ENCODE measurements around the gene C1orf94. TPM values are rescaled to one million over a fixed set of nuclear protein-coding genes. Genes with fewer than 3 reads are reported as not detected.
"Not testable (repeated sequence)": the region's sequence is repeated elsewhere in the genome, so short reads cannot be mapped to it uniquely, and the experiment has no call there.

The C1orf94 gene
- total RNA-seq, 1 donor from 2014 or later = not detected

- DNase-seq (ENCODE audit: low read depth, low spot score) = no peak
These were observed 11.8 kb upstream of the C1orf94 start, which contains the start of gene CSMD2 for GRCh38 chr1:34164771-34165391. TSS of gene CSMD2 (minus strand) at chr1:34165230. CDS start at chr1:34165097, 133 bp downstream.

DNA sequence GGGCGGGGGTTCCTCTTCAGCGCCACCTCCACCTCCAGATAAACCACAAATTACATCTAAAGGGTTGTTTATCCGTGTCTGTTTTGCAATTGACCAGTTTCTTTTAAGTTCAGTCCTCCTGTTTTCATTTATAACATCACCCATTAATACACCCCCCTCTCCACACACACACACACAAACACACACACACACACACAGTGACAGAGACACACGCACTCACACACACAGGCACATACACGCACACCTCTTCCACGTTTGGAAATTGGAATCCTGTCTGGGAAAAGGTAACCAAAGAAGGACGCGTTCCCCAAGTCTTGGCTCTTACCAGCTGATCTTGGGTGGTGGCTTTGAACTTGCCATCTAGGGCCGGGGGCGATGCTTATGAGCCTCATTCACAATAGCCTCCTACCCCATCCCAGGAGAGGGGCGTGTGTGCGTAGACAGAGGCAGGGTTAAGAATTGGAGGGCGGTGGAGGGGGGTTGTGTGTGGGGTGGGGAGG lies 11.2 kb upstream of the C1orf94 start:
- no peak for DNase-seq (ENCODE audit: low read depth, low spot score)

DNA sequence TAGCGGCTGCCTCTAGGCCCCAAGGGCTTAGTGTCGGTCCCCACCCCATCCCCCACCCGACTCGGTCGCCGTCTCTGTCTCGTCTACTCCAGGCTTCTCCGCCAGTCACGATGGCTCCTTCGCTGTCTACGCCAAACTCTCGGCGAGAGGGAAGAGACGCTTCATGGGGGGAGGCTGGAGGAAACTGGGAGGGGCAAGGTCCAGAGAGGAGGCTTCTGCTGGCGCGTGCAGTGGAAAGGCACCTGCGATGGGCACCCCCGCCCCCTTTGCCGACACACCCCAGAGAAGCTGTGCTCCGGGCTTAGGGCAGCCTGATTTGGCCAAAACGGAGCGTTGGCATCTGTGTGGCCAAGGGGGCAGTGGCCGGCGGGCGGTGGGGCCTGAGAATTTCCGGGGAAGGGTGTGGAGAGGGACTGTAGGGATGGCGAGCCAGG lies 10.5 kb upstream of the C1orf94 start:
- no peak for DNase-seq (ENCODE audit: low read depth, low spot score)

GRCh38 chr1:34166625-34167361 lies 9.9 kb upstream of the C1orf94 start:
- no peak for DNase-seq (ENCODE audit: low read depth, low spot score)

GRCh38 chr1:34167389-34167788 lies 9.3 kb upstream of the C1orf94 start:
- DNase-seq (ENCODE audit: low read depth, low spot score) = no peak

DNA sequence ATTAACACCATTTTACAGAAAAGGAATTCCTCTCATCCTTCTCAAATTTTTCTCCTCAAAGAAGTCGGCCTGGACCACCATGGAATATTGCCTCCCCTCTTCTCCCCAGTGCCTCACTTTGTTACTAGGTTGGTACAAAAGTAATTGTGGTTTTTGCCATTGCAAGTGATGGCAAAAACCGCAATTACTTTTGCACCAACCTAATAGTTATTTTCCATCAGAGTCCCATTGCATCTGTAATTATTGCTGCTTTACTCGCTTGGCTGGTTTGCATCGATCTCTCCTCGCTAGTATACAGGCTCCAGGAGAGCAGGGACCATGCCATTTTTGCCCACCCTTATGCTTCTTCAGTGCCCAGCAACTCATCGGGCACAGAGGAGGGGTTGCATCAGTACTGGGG lies 963 bp upstream of the C1orf94 start:
- DNase-seq (ENCODE audit: low read depth, low spot score) = no peak

DNA sequence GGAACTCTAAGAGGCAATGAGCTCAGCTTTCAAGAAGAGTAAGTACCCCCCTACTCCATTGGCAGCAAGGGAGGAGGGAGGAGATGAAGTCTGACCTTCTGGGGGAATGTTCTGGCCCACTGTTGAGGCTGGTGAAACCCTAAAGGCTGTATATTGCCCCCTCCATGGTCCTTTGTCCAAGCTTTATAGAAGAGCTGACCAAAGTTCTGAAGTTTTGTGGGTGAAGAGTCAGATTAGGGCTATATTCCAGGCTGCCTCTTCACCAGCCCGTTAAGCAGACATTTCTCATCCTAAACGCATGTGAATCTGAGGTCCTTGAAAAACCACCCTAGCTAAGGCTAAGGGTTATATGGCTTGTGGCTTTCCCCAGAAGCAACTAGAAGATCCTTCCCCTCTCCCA lies 1.4 kb downstream of the C1orf94 start:
- no peak for DNase-seq (ENCODE audit: low read depth, low spot score)

DNA sequence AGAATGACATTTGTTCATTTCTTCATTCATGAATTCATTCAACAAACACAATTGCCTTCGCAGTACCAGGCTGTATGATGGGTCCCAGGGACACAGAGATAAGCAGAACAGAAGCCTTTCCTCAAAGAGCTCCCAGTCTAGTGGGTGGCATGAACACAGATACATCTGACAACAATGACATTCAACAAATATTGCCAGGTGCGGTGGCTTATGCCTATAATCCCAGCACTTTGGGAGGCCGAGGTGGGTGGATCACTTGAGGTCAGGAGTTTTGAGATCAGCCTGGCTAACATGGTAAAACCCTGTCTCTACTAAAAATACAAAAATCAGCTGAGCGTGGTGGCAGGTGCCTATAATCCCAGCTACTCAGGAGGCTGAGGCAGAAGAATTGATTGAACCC lies 6.7 kb downstream of the C1orf94 start:
- DNase-seq (ENCODE audit: low read depth, low spot score) = not testable (repeated sequence)

GRCh38 chr1:34186741-34187494 lies 10.2 kb downstream of the C1orf94 start:
- no peak for DNase-seq (ENCODE audit: low read depth, low spot score)

DNA sequence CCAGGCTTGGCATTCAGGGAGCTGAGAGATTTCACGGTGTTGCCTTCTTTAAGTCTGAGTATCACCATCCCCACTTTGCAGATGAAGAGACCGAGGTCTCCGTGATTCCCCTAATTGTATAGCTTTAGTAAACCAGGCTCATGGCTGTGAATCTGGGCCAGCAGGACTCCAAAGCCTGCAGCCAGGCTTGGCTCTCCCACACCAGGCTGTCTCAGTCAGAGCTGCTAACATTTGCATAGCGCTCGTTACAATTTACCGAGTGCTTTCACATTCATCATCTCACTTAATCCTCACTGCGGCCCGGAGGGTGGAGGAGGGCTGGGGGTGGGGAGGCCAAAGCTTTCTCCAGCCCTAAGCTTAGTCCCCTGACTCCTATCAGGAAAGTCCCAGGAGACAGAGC lies 11.7 kb downstream of the C1orf94 start:
- no peak for DNase-seq (ENCODE audit: low read depth, low spot score)

GRCh38 chr1:34188985-34189384 lies 12.3 kb downstream of the C1orf94 start:
- DNase-seq (ENCODE audit: low read depth, low spot score) = no peak

DNA sequence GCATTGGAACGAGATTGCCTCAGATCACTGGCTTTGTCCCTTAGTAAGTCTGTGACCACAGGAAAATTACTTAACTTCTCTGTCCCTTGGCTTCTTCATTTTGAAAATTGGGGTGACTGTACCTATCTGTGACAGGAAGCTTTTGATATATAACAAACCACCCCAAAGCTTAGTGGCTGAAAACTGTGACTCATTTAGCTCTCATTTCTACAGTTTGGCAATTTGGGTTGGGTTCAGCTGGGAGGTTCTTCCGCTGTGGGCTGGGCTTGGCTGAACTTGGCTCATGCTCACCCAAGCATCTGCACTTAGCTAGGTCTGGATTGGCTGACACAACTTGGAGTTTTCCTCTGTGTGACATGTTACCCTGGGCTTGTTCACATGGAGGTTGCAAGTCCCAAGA lies 14.0 kb downstream of the C1orf94 start:
- no peak for DNase-seq (ENCODE audit: low read depth, low spot score)

GRCh38 chr1:34192621-34193020 lies 15.9 kb downstream of the C1orf94 start:
- DNase-seq (ENCODE audit: low read depth, low spot score) = no peak

GRCh38 chr1:34199927-34200326 lies 23.2 kb downstream of the C1orf94 start:
- no peak for DNase-seq (ENCODE audit: low read depth, low spot score)

DNA sequence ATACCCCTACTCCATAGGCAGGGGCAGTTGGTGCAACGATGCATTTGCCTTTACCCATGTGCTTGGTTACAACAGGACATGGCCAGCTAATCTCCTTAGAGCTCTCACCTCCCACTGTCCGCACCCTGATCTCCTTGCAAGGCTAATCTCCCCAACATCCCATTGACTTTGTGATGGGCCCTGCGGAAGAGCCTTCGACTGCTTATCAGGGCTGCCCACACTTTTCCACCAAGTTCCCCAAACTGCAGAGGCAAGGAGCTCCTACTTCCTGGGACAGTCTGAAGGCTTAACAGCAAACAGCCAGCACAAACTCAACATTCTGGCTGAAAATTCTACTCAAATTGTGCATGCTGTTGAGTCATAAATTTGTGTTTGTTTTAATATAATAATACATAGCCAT lies 36.0 kb downstream of the C1orf94 start:
- no peak for DNase-seq (ENCODE audit: low read depth, low spot score)

DNA sequence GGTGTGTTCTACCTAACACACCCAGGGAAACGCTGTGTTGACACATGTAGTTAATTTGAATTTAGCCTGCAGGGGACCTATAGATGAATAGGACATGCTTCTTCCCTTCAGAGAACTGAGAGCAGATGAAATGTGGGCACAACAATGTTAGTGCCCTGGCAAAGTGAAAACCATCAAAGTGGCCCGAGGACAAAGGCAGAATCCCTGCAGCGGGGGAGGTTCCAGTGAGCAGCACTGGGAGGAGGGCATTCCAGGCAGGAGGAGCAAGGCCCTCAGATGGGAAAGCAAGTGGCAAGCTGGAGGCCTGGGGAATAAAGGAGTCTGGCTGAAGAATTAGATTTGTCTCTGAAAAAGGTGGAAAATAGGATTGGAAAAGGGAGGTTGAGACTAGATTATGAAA lies 37.2 kb downstream of the C1orf94 start:
- no peak for DNase-seq (ENCODE audit: low read depth, low spot score)

DNA sequence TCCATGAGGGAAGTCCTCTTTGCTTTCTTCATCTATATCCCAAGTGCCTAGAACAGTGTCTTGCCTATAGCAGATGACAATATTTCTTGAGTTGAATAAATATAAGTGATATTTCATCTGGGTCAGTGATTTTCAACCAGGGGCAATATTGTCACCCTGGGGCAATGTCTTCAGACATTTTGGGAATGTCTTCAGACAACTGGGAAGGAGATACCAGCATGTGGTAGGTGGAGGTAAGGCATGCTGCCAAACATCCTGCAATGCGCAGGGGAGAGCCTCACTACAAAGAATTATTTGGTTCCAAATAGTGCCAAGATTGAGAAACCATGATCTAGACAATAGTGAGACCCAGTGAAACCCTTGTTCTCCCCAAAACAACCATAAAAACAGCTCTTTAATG lies 54.7 kb downstream of the C1orf94 start:
- DNase-seq (ENCODE audit: low read depth, low spot score) = no peak

GRCh38 chr1:34235594-34235993 lies 58.9 kb downstream of the C1orf94 start:
- no peak for DNase-seq (ENCODE audit: low read depth, low spot score)

DNA sequence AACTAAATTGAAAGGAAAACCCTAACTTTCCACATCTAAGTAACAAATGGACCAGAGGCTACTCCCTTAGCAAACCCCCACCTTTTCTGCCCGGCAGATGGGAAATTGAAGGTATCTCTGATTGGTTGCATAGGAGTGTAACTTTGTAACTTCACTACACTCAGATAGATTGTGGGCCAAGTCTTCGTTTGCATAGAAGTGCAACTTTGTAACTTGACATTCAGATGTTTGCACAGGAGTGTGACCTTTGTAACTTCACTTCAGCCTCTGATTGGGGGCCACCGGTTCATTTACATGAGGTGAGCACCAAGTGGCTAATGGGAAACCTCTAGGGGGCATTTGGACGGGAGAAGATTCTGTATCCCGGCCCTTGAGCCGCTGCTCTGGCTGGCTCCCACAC lies 59.4 kb downstream of the C1orf94 start:
- no peak for DNase-seq (ENCODE audit: low read depth, low spot score)

GRCh38 chr1:34237151-34237815 lies 60.6 kb downstream of the C1orf94 start:
- no peak for DNase-seq (ENCODE audit: low read depth, low spot score)

GRCh38 chr1:34245967-34246366 lies 69.3 kb downstream of the C1orf94 start:
- DNase-seq (ENCODE audit: low read depth, low spot score) = no peak

- DNase-seq (ENCODE audit: low read depth, low spot score) = no peak
These were observed 73.6 kb downstream of the C1orf94 start for GRCh38 chr1:34250342-34250741.
